ENCODE data around the gene AFG3L2.

DNA sequence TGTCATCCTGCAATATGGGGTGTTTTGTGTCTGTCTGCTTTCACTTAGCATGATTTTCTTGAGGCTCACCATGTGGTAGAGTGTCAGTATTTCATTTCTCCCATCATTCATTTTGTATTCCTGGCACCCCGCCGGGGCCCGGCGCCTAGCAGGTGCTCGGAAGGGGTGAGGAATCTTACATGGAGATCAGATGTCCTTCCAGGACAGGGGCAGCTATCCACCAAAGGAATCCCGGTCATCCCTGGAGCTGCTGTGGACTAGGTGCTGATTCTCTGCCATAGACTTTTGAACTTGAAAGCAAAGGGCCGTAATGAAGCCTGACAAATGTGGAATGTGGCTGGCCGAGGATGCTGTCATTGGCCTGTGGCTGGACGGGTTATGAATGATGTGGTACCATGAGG, 33.1 kb upstream of the AFG3L2 start:
- TF ChIP-seq POLR2A (IDR thresholded peaks at IDR 0.05) (no peak), POLR2AphosphoS5 (IDR thresholded peaks at IDR 0.05) (no peak)
- TF ChIP-seq, protein P1, sequence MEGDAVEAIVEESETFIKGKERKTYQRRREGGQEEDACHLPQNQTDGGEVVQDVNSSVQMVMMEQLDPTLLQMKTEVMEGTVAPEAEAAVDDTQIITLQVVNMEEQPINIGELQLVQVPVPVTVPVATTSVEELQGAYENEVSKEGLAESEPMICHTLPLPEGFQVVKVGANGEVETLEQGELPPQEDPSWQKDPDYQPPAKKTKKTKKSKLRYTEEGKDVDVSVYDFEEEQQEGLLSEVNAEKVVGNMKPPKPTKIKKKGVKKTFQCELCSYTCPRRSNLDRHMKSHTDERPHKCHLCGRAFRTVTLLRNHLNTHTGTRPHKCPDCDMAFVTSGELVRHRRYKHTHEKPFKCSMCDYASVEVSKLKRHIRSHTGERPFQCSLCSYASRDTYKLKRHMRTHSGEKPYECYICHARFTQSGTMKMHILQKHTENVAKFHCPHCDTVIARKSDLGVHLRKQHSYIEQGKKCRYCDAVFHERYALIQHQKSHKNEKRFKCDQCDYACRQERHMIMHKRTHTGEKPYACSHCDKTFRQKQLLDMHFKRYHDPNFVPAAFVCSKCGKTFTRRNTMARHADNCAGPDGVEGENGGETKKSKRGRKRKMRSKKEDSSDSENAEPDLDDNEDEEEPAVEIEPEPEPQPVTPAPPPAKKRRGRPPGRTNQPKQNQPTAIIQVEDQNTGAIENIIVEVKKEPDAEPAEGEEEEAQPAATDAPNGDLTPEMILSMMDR (IDR thresholded peaks at IDR 0.05 in 8 of 11, conservative IDR thresholded peaks at IDR 0.05 in 3 of 11), result no peak

All from spleen (tissue), 7 donors.